ENCODE data around the gene B3GALNT1. TPM values are rescaled to one million over a fixed set of nuclear protein-coding genes. Genes with fewer than 3 reads are reported as not detected.

The B3GALNT1 gene
- total RNA-seq, 1 experiment from 2014 or later: 13.2 TPM

DNA sequence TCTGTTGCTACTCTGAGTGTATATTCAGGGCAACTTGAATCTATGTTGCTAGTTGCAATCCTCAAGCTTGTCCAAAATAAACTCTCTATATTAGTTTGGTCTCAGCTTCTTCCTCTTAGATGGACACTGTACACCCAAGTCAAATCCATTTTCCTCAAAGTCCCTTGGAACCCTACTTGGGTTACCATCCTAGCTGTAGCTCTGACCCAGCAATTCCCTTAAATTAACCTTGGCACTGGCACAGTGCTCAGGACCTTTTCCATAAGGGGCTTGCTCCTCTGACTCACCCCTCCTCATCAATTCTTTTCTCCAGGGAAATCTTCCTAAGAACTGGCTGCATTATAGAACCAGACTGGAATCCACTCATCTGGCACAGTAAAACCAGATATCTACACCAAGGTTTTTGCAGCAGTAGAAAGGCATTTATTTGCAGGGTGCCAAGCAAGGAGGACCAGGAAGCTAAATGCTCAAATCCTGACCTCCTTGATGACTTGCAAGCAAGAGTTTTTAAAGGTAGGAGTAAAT is 44.9 kb upstream of the B3GALNT1 start:
- H3K79me1 ChIP-seq (ENCODE audit: insufficient read depth, low read depth, low read length, poor library complexity, severe bottlenecking): no peaks in the 10 kb centered on the region
- H3K56ac ChIP-seq (ENCODE audit: insufficient read length, low read depth, low read length): no peak overlapping the region
- no peak overlapping the region for H3K9ac ChIP-seq (ENCODE audit: extremely low read depth, insufficient read length, low read length)
- H3K79me2 ChIP-seq (ENCODE audit: insufficient read depth, low read length): no peaks in the 10 kb centered on the region
- no peak for DNase-seq
- H3K27me3 ChIP-seq (ENCODE audit: insufficient read depth, low read length): no peaks in the 10 kb centered on the region
- Mint-ChIP-seq H3K27ac (no peak overlapping the region), H3K9me3 (peaks cover 6 to 7% of the 10 kb centered on the region in 2 experiments; a peak in 3 of 5 replicates), H3K27me3 (ENCODE audit: low read depth) (no peaks in the 10 kb centered on the region; the same call in 1 of the 2 replicates), H3K4me1 (peaks cover 11% of the 10 kb centered on the region in 2 experiments), H3K4me3 (no peak overlapping the region), H3K36me3 (ENCODE audit: insufficient read depth in 1 of 3, low read depth in 3 of 3) (peaks cover 0 to 7% (median 5%) of the 10 kb centered on the region in 3 experiments; a peak in 3 of 7 replicates)
- no peak overlapping the region for H2AFZ ChIP-seq (ENCODE audit: low read length)
- H3K23me2 ChIP-seq (ENCODE audit: insufficient read length, low read depth, low read length, poor library complexity, severe bottlenecking): no peaks in the 10 kb centered on the region
- no peak overlapping the region for H3K14ac ChIP-seq (ENCODE audit: insufficient read depth, low read length)
- no peak overlapping the region for H3T11ph ChIP-seq (ENCODE audit: low read length)
- TF ChIP-seq, protein P1, sequence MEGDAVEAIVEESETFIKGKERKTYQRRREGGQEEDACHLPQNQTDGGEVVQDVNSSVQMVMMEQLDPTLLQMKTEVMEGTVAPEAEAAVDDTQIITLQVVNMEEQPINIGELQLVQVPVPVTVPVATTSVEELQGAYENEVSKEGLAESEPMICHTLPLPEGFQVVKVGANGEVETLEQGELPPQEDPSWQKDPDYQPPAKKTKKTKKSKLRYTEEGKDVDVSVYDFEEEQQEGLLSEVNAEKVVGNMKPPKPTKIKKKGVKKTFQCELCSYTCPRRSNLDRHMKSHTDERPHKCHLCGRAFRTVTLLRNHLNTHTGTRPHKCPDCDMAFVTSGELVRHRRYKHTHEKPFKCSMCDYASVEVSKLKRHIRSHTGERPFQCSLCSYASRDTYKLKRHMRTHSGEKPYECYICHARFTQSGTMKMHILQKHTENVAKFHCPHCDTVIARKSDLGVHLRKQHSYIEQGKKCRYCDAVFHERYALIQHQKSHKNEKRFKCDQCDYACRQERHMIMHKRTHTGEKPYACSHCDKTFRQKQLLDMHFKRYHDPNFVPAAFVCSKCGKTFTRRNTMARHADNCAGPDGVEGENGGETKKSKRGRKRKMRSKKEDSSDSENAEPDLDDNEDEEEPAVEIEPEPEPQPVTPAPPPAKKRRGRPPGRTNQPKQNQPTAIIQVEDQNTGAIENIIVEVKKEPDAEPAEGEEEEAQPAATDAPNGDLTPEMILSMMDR (conservative IDR thresholded peaks at IDR 0.05): no peak
- H4K5ac ChIP-seq (ENCODE audit: insufficient read length, low read depth, low read length): no peak overlapping the region
- no peak overlapping the region for H3K27ac ChIP-seq (ENCODE audit: insufficient read length, low read depth, low read length)
- no peak overlapping the region for H3K4me2 ChIP-seq (ENCODE audit: insufficient read depth, insufficient read length, low read length)
- H2BK20ac ChIP-seq (ENCODE audit: low read depth, low read length, poor library complexity, severe bottlenecking): no peak overlapping the region
- no peak overlapping the region for H4K91ac ChIP-seq (ENCODE audit: insufficient read length, low read depth, low read length)
- H3K9me3 ChIP-seq (ENCODE audit: control insufficient read depth, low read depth, low read length): no peaks in the 10 kb centered on the region
- no peak overlapping the region for H2BK5ac ChIP-seq (ENCODE audit: insufficient read length, low read length)
- no peak overlapping the region for H2BK120ac ChIP-seq (ENCODE audit: low read depth, low read length, poor library complexity, severe bottlenecking)
- H4K8ac ChIP-seq (replicated peaks; ENCODE audit: insufficient read length, low read depth, low read length): no peak overlapping the region
- no peak overlapping the region for H2BK12ac ChIP-seq (ENCODE audit: insufficient read length, low read depth, low read length)
- H4K20me1 ChIP-seq (ENCODE audit: control insufficient read depth, insufficient read depth, insufficient read length): no peaks in the 10 kb centered on the region
- no peak overlapping the region for H3K23ac ChIP-seq (ENCODE audit: insufficient read length, low read depth, low read length)
- H3K4me1 ChIP-seq (ENCODE audit: insufficient read depth, low read length): no peaks in the 10 kb centered on the region
- H2BK15ac ChIP-seq (ENCODE audit: low read depth, low read length): no peak overlapping the region
- no peak overlapping the region for H3K18ac ChIP-seq (ENCODE audit: insufficient read length, low read depth, low read length)
- no peak overlapping the region for H2AK5ac ChIP-seq (ENCODE audit: insufficient read length, low read length)
- no peak overlapping the region for H3K4ac ChIP-seq (ENCODE audit: low read depth, low read length)

Data from H9 (cell line).